Stimulated activated CD8-positive, alpha-beta memory T cell treated with anti-CD3 and anti-CD28 coated beads, Interleukin-4, amount 100 ng/mL, for 4 hours (primary cell): Measurements from ENCODE around the gene RAET1G.
"Not testable (repeated sequence)": the region's sequence is repeated elsewhere in the genome, so short reads cannot be mapped to it uniquely, and the experiment has no call there.

ENCODE experiments used
- DNase-seq, 2 donors: peaks; one replicate each; pipeline ENCODE4 v3.0.0-alpha.2; 2020; ENCODE audit warnings: low read depth in 2 of 2, low spot score in 1 of 2

RAET1G gene

DNA sequence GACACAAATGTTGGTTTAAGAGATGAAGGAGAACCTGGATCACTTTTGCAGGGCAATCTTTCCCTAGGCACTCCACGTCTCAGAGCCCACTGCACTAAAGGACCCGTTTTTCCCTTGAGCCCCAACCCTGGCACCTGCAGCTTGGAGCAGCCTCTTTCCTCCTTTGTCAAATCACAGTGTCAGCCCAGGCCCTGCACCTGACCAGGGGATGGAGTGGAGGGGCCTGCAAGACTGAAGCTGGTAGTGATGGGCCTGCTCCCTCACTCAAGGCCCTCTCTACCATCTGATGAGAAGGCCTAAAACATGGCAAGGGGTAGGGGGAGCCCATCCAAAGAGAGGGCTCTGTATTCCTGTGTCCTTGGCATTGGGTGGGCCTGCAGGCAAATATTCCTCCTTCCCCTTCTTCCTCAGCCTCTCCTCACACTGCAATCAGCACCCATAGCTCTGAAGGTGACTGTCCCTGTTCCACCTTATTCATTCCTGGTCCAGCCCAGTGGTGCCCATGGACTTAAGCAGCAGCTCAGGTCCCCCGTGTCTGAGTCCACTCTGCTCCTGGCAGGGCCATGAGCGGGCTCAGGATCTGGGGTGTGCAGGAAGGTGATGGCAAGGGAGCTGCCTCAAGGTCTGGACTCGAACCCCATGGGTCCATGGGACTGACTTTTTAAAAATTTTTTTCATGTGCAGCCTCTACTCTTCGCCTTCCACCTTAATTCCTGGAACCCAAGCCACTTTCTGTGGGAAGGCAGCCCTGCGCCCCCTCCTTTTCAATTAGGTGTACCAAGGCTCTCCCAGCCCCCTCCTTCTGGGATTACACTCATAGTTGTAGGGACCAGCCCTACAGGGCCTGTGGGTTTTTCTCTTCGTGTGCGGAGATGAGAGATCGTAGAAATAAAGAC, 6.7 kb downstream of the RAET1G start:
- DNase-seq, result no peak

GRCh38 chr6:149913540-149914240, 9.2 kb downstream of the RAET1G start:
- no peak for DNase-seq

- DNase-seq, result no peak
Measured at GRCh38 chr6:149913085-149913484, 9.8 kb downstream of the RAET1G start.

GRCh38 chr6:149912680-149913079, 10.2 kb downstream of the RAET1G start:
- not testable (repeated sequence) for DNase-seq

GRCh38 chr6:149910721-149911151, 12.2 kb downstream of the RAET1G start:
- DNase-seq, result no peak

GRCh38 chr6:149909701-149910470, 13.0 kb downstream of the RAET1G start:
- no peak for DNase-seq

- DNase-seq, result not testable (repeated sequence)
Measured at GRCh38 chr6:149908480-149908879, 14.4 kb downstream of the RAET1G start.

DNA sequence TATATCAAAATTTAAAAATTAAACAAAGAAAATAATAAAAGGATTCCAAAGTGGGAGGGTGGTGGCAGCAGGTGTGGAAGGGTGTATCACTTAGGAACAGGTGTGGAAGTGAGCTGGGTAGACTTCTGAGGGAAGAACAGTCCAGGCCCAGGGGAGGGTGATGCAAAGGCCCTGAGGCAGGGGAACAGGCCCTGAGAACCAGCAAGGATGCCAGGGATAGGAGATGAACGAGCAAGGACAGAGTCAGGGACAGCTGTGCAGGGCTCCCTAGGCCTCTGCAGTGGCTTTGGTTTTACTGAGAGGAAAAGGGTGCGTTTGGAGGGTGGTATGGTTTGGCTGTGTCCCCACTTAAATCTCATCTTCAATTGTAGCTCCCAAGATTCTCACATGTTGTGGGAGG, 15.6 kb downstream of the RAET1G start:
- DNase-seq, result no peak

- DNase-seq, result no peak
Measured at GRCh38 chr6:149906405-149906804, 16.5 kb downstream of the RAET1G start.

DNA sequence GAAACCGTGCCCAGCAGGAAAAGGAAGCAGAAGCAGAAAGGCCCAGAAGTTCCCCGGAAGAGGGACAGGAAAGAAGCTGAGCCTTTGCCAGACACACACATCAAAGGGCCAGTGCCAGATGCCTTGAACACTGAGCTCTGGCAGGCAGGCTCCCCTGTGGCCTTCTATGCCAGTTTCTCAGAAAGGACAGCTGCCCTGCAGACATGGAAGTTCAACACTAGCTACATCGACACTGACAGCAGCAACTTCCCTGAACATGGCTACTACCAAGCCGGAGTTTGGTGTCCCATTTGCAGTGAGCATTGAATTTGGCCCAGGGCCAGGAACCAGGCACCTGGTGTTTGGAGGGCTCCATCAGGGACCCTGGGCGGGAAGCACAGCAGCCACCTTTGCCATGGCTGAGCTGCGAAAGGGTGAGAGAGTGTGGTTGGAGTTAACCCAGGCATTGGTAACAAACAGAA, 17.0 kb downstream of the RAET1G start:
- DNase-seq, result no peak

- DNase-seq, result no peak
Measured at GRCh38 chr6:149905371-149905910, 17.5 kb downstream of the RAET1G start.

DNA sequence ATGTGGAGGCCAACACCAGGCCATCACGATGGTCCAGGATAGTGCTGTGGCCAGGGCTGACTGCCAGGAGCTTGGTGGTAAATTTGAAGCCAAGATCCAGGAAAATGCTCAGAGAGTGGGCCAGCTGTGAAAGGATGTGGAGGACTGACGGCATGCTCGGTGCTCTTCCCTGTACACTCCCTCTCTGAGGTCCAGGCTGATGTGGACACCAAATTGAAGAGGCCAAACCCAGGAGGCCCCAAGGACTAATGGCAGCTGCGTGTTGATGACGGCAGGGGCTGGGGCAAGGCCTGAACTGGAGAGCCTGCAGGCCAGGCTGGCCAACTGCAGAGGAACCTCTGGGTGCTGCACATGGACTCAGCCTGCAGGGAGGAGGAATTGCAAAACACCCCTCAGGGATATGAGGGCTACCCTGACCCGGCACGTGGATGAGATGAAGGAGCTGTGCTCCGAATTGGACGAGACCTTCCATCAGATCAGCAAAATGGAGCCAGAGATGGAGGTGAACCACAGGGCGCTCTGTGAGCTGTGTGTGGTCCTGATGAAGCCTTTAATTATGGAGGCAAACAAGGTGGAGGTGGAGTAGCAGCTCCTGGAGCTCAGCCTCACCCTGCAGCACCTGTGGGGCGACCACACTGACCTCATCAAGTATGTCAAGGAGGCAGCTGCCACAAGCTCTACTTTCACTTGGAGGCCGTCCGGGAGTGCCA, 18.1 kb downstream of the RAET1G start:
- no peak for DNase-seq

- no peak for DNase-seq
Measured at GRCh38 chr6:149903938-149904611, 18.8 kb downstream of the RAET1G start.

DNA sequence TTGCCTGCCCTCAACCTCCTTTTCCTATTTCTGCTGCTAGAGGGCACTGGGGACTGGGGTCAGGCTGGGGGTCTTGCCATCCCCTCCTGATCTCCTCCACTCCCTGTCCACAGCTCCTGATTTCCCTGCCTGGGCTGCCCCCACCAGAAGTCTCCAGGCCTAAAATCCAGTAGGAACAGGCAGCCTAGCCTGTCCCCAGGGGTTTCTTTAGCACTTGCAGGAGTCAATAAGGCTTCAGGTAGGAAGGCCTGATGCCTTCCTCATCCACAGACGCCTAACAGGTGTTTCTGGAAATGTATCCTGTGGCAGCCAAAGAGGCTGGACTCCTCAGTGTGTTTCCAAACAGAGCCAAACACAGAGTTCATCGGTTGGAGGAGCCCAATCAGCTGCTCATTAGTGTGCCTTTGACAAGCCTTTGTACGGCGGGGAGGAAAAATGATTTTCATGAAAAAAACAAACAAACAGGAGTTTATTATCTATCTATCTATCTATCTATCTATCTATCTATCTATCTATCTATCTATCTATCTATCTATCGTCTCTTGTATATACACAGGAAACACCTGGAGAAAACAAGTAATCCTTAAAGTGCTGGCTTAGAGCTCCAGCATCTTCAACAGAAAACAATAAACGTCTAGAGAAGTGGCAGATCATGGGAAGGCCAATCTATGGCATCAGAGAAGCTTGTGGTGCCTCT, 21.3 kb downstream of the RAET1G start:
- no peak for DNase-seq

- no peak for DNase-seq
Measured at GRCh38 chr6:149900620-149901443, 22.1 kb downstream of the RAET1G start.

DNA sequence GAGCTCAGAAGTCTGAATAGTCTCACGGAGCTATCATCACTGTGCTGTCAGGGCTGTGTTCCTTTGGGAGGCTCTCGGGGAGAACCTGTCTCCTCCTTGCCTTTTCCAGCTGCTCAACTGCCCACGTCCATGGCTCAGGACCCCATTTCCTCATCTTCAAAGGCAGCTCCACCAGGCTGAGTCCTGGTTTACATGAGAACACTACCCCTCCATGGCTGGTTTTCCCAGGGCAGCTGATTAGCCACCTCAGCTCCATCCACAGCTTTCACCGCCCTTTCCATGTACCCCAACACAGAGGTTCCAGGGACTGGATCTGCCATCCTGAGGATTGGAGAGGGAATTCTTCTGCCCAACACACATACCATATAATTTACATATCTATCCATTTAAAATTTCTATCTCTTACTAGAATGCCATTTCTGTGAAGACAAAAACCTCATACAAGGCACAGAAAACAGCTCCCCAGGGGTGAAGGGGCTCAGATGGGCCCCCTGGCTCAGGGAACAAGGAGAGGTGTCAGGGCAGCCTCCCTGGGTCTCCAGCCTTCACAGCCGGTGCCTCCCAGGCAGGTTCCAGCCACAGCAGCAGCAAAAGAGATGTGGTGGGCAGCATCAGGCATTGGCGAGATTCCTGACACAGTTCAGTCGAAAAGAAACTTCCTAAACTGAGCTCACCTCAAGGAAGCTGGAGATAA, 22.8 kb downstream of the RAET1G start:
- DNase-seq, result no peak

DNA sequence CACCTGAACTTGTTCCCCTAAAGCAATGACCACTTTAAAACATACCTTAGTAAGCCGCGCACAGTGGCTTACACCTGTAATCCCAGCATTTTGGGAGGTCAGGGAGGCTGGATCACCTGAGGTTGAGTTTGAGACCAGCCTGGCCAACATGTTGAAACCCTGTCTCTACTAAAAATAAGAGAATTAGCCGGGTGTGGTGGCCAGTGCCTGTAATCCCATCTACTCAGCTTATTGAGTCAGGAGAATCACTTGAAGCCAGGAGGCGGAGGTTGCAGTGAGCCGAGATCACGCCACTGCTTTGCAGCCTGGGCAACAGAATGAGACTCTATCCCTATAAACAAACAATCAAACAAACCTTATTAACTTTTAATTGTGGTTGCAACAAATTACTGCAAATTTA, 23.4 kb downstream of the RAET1G start:
- no peak for DNase-seq

GRCh38 chr6:149898966-149899365, 24.0 kb downstream of the RAET1G start:
- no peak for DNase-seq
